HUDEP-2 (cell line): ENCODE results near the gene ZBTB7C.
"Not testable (repeated sequence)": the region's sequence is repeated elsewhere in the genome, so short reads cannot be mapped to it uniquely, and the experiment has no call there.

Source experiments
- DNase-seq, 76 experiments: peaks; one replicate each; lab custom pipeline; 2025; ENCODE audit not compliant: unreplicated experiment in 76 of 76; lab: John Stamatoyannopoulos, UW

Gene ZBTB7C

GRCh38 chr18:48308027-48308635, 101.1 kb downstream of the ZBTB7C start:
- no peak for DNase-seq

GRCh38 chr18:48306838-48307237, 102.3 kb downstream of the ZBTB7C start:
- DNase-seq, result no peak

- DNase-seq, result no peak
These were observed 104.1 kb downstream of the ZBTB7C start for GRCh38 chr18:48304906-48305693.

GRCh38 chr18:48303883-48304282, 105.3 kb downstream of the ZBTB7C start:
- DNase-seq, result no peak

- DNase-seq, result no peak
These were observed 106.4 kb downstream of the ZBTB7C start for GRCh38 chr18:48302736-48303135.

- DNase-seq, result peak in 18 of 76 experiments; percentile 4 to 35 (median 16)
These were observed 108.7 kb downstream of the ZBTB7C start for GRCh38 chr18:48300463-48300961.

GRCh38 chr18:48297139-48297538, 112.0 kb downstream of the ZBTB7C start:
- DNase-seq, result no peak

GRCh38 chr18:48296581-48296980, 112.6 kb downstream of the ZBTB7C start:
- no peak for DNase-seq

GRCh38 chr18:48295586-48296311, 113.4 kb downstream of the ZBTB7C start:
- DNase-seq, result no peak

GRCh38 chr18:48294899-48295585, 114.1 kb downstream of the ZBTB7C start:
- no peak for DNase-seq

- DNase-seq, result no peak
These were observed 115.0 kb downstream of the ZBTB7C start for GRCh38 chr18:48293954-48294898.

GRCh38 chr18:48292782-48293424, 116.3 kb downstream of the ZBTB7C start:
- DNase-seq, result no peak

GRCh38 chr18:48292229-48292628, 117.0 kb downstream of the ZBTB7C start:
- no peak for DNase-seq

- DNase-seq, result no peak
These were observed 118.8 kb downstream of the ZBTB7C start for GRCh38 chr18:48290162-48290926.

GRCh38 chr18:48284743-48285142, 124.4 kb downstream of the ZBTB7C start:
- no peak for DNase-seq

- not testable (repeated sequence) for DNase-seq
These were observed 125.2 kb downstream of the ZBTB7C start for GRCh38 chr18:48284011-48284410.

GRCh38 chr18:48281460-48281859, 127.7 kb downstream of the ZBTB7C start:
- DNase-seq, result not testable (repeated sequence)

GRCh38 chr18:48279312-48279711, 129.9 kb downstream of the ZBTB7C start:
- no peak for DNase-seq
